ENCODE measurements around the gene TSPAN33. TPM values are rescaled to one million over a fixed set of nuclear protein-coding genes. Genes with fewer than 3 reads are reported as not detected.

Gene TSPAN33
- total RNA-seq (2022; extraction: Qiagen RNA extraction; ENCODE audit: low read depth) = 5.4 to 6.9 TPM (median 6.5 TPM) in 5 replicates

GRCh38 chr7:129144095-129144833 is at the start of gene TSPAN33:
Gene TSPAN33, plus strand, starts transcription at chr7:129144707. Its CDS starts 274 bp downstream, at chr7:129144981.

GRCh38 chr7:129188372-129188891 is 43.9 kb downstream of the TSPAN33 start, which contains the start of gene SMO:
Gene SMO, plus strand, starts transcription at chr7:129188633. Its CDS starts 519 bp downstream, at chr7:129189152.

Other genes with a start within 250 kb of the TSPAN33 start
- 0.12 to 0.36 TPM (median 0.18 TPM) in 5 replicates for gene KCP, start 234.0 kb upstream of the TSPAN33 start, total RNA-seq (2022; extraction: Qiagen RNA extraction; ENCODE audit: low read depth)
- gene IRF5, start 206.8 kb upstream of the TSPAN33 start, total RNA-seq (2022; extraction: Qiagen RNA extraction; ENCODE audit: low read depth) = 11.4 to 16.7 TPM (median 13.6 TPM) in 5 replicates
- gene TNPO3, start 89.6 kb upstream of the TSPAN33 start, total RNA-seq (2022; extraction: Qiagen RNA extraction; ENCODE audit: low read depth) = 41.8 to 47.3 TPM (median 43.4 TPM) in 5 replicates
- 10.4 to 18.4 TPM (median 15.3 TPM) in 5 replicates for gene SMO, start 43.9 kb downstream of the TSPAN33 start, total RNA-seq (2022; extraction: Qiagen RNA extraction; ENCODE audit: low read depth)
- gene AHCYL2, start 80.3 kb downstream of the TSPAN33 start, total RNA-seq (2022; extraction: Qiagen RNA extraction; ENCODE audit: low read depth) = 4.9 to 7.0 TPM (median 6.3 TPM) in 5 replicates

All from A549 treated with ZK216348 at 1 μM for 4 hours (cell line).